Cardiac ventricle fibroblast (primary cell): ENCODE data around the gene PLEKHM2. TPM values are rescaled to one million over a fixed set of nuclear protein-coding genes. Genes with fewer than 3 reads are reported as not detected.

Source experiments
- total RNA-seq: library from RNA; depleted of rRNA; stranded (reverse); fragments of >200 nt; gene quantifications from 2 replicates; pipeline ENCODE4 v1.2.3, GENCODE V29; 2015

Gene PLEKHM2, protein sequence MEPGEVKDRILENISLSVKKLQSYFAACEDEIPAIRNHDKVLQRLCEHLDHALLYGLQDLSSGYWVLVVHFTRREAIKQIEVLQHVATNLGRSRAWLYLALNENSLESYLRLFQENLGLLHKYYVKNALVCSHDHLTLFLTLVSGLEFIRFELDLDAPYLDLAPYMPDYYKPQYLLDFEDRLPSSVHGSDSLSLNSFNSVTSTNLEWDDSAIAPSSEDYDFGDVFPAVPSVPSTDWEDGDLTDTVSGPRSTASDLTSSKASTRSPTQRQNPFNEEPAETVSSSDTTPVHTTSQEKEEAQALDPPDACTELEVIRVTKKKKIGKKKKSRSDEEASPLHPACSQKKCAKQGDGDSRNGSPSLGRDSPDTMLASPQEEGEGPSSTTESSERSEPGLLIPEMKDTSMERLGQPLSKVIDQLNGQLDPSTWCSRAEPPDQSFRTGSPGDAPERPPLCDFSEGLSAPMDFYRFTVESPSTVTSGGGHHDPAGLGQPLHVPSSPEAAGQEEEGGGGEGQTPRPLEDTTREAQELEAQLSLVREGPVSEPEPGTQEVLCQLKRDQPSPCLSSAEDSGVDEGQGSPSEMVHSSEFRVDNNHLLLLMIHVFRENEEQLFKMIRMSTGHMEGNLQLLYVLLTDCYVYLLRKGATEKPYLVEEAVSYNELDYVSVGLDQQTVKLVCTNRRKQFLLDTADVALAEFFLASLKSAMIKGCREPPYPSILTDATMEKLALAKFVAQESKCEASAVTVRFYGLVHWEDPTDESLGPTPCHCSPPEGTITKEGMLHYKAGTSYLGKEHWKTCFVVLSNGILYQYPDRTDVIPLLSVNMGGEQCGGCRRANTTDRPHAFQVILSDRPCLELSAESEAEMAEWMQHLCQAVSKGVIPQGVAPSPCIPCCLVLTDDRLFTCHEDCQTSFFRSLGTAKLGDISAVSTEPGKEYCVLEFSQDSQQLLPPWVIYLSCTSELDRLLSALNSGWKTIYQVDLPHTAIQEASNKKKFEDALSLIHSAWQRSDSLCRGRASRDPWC
- total RNA-seq, result 58.3 and 70.7 TPM in 2 replicates

DNA sequence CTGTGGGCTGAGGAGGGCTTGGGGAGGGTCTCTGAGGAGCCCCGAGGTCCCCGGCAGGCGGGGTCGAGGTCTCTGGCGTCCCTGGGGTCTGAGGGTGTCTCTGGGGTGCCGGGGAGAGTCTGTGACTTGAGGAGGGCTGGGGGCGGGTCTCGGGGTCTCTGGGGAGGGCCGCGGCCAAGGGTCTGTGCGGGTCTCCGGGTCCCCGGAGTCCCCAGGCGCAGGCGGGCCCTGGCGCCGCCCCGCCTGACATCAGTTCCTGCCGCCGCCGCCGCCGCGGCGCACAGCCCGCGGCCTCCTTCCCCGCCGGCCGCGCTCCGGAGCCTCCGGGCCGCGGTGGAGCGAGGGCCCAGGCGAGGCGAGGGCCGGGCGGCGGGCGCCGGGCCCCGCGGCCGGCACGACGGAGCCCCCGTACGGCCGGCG is at the start of gene PLEKHM2:
Gene PLEKHM2, plus strand, starts transcription at position 279 of the 420 bp plus-strand sequence. CDS start 239 bp downstream, outside the sequence.

DNA sequence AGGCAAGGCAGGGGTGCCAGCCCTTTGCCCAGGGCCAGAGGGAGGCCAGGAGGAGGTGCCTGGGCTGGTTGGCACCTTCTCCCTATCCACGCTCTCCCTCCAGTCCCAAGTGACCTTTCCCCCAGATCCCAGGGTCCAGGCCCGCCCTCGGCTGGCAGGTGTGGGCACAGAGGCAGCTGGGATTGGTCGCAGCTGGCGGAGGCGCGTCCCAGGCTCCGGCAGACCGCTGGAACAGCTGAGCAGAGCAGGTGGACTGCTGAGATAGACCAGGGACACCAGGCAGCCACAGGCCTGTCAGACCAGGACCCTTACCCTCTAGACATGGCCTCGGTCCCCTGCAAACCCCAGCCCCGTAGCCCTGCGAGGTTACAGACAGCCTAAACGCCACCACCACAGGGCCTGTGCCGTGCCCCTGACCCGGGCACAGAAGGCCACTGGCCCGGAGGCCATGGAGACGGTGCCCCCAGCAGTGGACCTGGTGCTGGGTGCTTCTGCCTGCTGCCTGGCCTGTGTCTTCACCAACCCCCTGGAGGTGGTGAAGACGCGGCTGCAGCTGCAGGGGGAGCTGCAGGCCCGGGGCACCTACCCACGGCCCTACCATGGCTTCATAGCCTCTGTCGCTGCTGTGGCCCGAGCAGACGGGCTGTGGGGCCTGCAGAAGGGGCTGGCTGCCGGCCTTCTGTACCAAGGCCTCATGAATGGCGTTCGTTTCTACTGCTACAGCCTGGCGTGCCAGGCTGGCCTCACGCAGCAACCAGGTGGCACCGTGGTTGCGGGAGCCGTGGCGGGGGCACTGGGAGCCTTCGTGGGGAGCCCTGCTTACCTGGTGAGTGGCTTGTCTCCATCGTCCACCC is 52.1 kb downstream of the PLEKHM2 start, which contains the start of gene SLC25A34:
Gene SLC25A34, plus strand, starts transcription at position 221 of the 854 bp plus-strand sequence. Its CDS starts 228 bp downstream, at position 449.

DNA sequence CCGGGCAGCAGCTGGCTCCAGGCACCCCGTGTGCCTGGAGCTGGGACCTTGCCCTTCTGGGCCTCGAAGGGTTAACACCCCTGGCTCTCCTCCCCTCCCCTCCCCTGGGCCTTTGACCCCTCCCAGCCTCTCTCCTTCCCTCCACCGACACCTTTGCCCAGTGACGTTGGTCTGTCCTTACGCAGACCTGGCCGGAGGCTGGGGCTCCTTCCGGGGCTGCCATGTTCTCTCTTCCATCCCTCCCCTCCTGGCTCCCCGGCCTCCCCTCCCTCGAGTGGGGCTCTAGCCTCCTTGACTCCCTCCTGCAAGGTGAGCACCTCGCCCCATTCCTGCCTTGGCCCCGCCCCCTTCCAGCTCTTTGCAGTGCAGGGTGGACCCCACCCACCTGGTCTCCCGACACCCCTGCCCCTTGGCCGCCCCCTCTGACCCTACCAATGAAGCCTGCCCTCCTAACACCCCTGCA is 58.2 kb downstream of the PLEKHM2 start, which contains the start of gene TMEM82:
Gene TMEM82, plus strand, starts transcription at position 161 of the 463 bp plus-strand sequence. Its CDS starts 61 bp downstream, at position 222.

DNA sequence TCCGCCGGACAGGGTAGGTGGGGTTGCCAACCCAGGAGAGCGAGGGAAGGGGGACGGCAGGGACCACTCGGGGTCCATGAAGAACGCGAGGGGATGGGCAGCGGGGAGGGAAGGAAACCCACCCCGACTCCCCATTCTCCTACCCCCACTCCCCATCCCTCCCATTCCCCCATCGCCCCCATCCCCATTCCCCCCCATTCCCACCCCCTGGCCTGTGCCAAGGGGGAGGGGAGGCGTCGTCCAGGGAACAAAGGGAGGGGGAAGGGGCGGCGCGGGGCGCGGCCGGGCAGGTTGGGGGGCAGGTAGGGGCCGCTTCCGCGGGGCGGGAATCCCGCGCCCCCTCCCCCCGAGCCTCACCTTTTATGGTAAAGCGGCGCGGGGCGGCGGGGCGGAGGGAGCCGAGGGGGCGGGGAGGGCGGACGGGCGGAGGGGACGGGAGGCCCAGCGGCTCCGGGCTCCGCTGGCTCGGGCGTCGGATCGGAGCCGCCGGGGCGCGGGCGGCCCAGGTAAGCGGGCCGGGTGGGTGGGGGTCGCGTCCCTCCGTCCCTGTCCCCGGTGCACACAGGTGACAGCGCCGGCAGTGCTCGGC is 74.3 kb downstream of the PLEKHM2 start, which contains the start of gene FBLIM1:
Gene FBLIM1, plus strand, starts transcription at position 453 of the 589 bp plus-strand sequence. CDS start 6,189 bp downstream, outside the sequence.

Other genes with a start within 250 kb of the PLEKHM2 start
- not detected in 2 replicates for gene CTRC, start 245.9 kb upstream of the PLEKHM2 start, total RNA-seq
- gene CELA2A, start 227.6 kb upstream of the PLEKHM2 start, total RNA-seq, result not detected in 2 replicates
- not detected in 2 replicates for gene CELA2B, start 208.2 kb upstream of the PLEKHM2 start, total RNA-seq
- 3.5 and 4.5 TPM in 2 replicates for gene CASP9, start 160.1 kb upstream of the PLEKHM2 start, total RNA-seq
- 9.8 and 14.2 TPM in 2 replicates for gene DNAJC16, start 157.5 kb upstream of the PLEKHM2 start, total RNA-seq
- 0.31 and 0.39 TPM in 2 replicates for gene AGMAT, start 99.3 kb upstream of the PLEKHM2 start, total RNA-seq
- gene DDI2, start 66.9 kb upstream of the PLEKHM2 start, total RNA-seq, result 13.5 and 13.8 TPM in 2 replicates
- 0.06 and 0.10 TPM in 2 replicates for gene SLC25A34, start 51.9 kb downstream of the PLEKHM2 start, total RNA-seq
- not detected in 2 replicates for gene TMEM82, start 58.2 kb downstream of the PLEKHM2 start, total RNA-seq
- 121 and 122 TPM in 2 replicates for gene FBLIM1, start 74.5 kb downstream of the PLEKHM2 start, total RNA-seq
- 1.3 TPM in 2 replicates for gene UQCRHL, start 123.3 kb downstream of the PLEKHM2 start, total RNA-seq
- gene SPEN, start 163.4 kb downstream of the PLEKHM2 start, total RNA-seq, result 16.3 and 18.8 TPM in 2 replicates